DMS 273 (cell line): ENCODE measurements around the gene OSCP1.

Experiments used
- DNase-seq: peaks from one replicate; lab custom pipeline; 2025; ENCODE audit not compliant: unreplicated experiment; lab: John Stamatoyannopoulos, UW

The OSCP1 gene

DNA sequence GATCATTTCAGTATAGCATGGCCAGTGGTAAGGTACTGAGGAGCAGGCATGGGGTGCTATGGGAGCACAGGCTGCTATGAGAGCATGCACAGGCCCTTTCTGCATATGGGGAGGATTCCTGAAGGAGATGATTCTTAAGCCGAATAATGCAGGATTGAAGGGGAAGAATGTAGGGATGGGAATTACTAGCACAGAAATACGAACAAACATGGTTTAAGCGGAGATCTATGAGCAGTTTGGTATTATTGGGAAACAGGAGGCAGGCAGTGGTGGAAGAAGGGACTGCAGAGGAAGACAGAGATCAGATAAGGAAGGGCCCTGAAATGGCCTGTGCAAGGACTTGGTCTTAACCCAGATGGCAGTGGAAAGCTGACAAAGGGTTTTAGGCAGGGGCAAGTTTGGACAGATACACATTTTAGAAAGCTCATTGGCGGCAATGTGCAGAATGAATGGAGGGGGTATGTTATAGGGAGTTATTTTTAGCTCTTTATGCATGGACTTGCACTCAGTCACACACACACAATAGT lies 1.7 kb downstream of the OSCP1 start:
- peak; percentile 93 for DNase-seq

DNA sequence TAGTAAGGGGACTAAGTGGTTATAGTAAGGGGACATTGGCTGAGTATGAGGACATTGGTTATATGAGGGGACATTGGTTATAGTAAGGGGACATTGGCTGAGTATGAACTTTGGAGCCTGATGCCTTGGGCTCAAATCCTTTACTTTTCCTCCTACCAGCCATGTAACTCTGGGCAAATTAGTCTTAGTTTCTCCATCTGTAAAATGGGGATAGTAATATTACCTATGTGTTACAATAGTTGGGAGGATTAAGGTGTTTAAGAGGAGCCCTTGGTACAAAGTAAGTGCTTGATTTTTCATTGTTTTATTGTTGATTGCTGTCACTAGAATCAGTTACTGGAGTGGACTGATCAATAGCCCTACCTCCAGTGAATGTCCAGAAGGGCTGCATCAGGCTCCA lies 2.8 kb downstream of the OSCP1 start:
- DNase-seq: no peak

DNA sequence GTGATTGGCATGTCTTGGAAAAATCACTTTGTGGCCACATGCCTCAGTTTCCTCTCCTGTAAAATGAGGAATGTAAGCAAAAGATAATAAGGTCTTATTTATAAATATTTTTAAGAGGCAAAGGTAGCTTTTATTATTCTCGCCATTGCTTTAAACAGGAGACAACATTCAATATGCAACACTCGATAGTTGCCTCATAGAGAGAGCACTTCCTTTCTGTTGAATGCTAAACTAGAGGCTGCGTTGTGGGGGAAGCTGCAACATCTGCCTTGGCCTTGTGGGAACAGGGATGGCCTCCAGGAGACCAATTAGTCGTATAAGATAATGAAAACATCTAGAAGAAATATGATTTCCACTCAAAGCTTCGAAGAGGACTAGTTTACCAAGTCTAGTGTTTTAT lies 3.5 kb downstream of the OSCP1 start:
- DNase-seq: peak; percentile 21

DNA sequence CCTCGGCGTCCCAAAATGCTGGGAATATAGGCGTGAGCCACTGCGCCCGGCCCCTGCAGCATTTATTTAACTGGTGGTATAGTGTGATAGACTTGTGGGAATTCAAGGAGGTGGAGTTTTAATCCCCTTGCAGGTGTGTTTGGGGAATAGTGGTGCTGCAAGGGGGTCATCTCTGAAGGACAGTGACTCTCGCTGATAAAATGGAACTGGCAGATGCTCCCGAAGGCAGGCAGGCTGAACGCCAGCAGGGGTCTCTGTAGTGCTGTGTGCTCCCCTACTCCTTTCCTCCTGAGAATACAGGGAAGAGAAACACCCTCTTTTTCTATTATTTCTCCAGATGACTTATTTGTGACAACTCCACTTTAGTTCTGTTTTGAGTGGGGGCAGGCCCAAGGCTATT lies 4.0 kb downstream of the OSCP1 start:
- DNase-seq: peak; percentile 62

DNA sequence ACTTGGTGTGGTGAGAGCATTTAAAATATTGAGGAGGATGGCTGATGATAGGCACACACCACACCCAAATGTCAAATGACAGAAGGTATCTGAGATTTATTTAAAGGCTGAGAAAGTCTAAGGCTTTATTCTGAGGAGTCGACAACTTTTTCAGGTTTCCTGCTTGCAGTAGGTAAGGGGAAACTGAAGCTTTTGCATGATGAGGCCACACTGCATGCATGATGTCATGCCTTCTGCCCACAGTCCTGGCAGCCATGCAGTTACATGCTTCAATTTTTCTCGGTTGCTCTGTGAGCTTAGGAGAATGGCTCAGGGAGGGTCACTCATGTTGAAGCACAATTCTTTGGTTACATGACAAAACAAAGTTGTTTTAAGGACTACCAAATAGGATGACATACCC lies 7.0 kb downstream of the OSCP1 start:
- DNase-seq: no peak

DNA sequence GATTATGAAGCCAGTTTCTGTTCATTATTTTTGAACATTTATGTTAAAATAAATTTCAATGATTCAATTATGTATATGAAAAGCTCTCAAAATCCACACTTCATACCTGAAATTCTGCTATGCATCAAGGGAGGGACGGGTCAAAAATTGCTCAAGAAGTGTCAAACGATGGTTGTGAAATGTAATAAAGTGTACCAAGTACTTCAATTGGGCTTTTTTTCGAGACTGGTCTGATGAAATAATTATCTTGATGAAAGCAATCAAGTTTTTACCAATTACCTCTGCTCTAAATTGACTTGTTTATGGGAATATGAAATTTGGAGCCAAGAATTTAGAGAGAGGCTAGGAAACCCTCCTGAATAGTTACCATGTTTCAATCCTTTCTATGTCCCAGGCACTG lies 7.9 kb downstream of the OSCP1 start:
- no peak for DNase-seq

DNA sequence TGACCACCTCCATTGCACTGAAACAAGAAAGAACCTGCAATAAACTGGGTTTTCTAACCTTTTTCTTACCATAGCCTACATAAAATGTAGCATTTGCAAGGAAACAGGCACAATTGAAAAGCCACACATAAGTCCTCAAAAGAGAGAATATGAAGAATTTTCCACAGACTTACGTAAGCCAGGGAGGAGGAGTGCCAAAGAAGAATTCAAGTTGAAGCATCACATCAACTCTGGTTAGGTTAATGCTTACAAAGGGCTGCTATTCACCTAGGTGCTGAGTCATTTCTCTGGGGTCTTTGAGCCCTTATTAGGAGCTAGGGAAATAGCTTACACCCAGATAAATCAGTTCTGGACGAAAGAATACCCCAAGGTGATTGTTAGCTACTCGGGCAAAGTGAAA lies 9.6 kb downstream of the OSCP1 start:
- no peak for DNase-seq

DNA sequence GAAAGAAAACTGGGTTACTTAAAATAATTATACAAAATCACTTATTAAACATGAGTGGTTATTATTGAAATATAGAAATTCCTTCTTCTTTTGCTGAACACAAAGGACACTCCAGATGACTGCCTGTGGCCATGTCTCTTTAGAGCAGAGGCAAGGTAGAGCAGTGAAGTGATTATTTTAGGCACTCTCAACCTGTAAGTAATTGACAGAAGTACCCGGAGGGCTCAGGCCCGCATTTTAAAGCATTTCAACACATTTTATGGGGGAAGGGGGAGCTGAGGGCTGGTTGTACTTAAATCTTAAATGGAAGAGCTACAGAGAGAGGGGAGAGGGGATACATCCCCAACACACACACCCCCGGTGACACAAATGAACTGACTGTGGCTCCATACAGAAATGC lies 10.2 kb downstream of the OSCP1 start:
- DNase-seq: no peak

DNA sequence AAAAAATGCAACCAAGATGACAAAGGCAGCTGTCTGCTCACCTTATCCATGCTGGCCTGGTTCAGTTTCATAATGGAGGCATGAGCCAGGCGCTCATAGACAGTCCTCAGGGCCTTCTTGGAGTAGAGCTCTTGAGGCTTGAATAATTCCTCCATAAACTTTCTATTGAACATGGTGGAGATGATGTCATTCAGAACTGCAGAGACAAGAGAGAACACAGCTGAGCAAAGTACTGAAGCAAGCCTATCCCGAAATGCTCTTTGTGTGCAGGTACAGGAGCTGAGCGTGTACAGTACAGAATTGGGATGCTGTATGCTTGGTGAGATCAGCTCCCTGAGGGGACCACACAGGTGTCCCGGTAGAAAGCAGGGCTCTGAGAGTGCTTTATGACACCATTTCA lies 11.5 kb downstream of the OSCP1 start:
- no peak for DNase-seq

DNA sequence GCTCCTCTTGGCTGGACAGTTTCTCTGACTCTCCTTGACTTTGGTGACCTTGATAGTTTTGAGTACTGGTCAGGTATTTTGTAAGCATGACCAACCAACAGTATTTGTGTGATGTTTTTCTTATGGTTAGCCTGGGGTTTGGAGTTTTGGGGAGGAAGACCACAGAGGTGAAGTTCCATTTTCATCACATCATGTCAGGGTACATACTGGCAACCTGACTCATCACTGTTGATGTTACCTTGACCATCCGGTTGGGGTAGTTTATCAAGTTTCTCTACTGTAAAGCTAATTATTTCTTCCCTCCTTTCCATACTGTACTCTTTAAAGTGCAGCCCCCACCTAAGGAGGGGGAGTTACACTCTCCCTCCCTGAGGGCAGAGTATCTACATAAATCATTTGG lies 13.4 kb downstream of the OSCP1 start:
- no peak for DNase-seq

DNA sequence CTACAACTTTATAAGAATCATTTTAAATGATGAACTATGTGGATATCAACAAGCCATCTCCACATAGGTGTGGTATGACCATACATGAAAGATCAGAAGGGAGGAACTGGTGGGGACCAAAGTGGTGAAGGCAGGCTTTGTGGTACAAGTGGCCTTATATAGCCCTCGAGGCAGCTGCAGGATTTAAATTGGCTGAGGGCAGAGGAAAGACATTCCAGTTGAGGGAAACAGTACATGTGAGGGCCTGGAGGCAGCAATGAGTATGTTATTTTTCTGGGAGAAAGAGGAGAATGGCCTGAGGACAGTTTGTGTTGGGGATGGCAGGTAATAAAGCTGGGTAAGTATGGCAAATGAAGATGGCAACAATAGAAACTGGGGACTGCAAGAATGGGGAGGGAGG lies 17.1 kb downstream of the OSCP1 start:
- DNase-seq: no peak

DNA sequence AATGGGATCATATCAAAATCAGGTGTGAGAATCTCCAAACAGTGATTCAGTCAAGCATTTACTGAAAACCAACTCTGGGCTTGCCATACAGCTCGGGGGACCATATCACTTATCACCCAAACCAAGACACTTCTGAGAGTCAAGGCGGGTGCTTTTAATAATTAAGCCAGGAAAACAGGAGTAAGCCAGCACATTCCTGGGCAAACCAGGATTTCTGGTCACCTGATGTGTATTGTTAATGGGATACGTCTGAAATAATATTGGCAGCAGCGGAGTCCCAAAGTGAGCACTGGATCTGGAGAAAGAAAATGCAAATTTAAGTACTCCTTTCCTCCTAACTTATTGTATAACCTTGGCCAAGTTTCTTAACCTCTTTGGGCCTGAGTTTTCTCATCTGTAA lies 17.6 kb downstream of the OSCP1 start:
- DNase-seq: no peak

DNA sequence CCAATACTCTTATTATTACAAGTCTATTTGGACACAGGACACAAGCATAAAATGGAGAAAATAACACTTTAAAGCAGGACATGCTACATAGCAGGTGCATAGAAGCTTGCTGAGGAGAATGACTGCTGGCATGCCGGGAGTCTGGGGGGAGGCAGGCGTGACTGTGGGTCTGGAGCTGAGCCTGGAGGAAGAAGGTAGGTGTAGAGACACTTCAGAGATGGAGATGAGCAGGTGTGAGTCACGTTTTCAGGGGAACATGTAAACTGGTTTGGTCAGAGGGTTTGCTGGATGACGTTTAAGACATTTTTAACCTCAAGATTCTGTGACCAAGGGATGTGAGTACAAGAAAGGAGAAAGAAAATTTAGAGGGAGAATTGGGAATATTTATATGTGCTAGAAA lies 24.5 kb downstream of the OSCP1 start:
- no peak for DNase-seq

DNA sequence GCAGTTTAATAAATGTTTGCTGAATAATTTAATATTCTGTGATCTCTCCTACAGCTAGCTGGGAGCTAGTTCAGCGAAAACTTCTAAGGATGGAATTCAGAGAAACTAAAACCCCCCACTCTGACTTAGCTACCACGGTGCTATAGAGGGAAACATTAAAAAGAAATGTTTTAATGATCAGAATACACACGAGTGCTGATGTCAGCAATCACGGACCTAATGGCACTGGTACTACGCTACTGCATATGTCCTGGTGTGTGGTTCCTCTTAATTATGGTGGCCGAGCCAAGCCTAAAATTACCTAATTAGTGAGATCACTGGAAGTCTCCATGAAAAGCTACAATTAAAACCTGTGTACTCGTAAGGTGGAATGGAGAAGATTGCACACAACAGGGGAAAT lies 28.6 kb downstream of the OSCP1 start:
- DNase-seq: no peak

DNA sequence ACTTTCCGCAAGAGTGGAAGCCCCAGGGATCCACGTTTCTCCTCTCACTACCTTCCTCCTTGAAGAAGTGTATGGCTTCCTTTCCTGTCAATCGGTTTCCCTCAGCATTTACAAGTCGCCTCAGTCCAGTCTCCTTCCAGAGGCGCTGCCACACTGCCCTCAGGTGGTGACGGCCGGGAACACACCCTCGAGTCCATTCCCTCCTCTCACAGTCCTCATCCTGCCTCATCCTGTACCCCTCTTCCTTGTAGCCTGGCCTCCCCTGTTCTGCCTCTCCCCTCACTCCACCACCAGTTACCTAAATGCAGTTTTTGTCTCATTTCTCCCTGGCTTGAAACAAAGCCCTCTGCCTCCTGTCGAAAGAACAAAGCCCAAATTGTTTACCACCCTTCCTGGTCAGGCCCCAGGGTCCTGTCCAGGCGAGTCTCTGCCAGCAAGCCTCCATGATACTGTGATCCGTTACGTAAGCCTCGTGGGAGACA lies 29.4 kb downstream of the OSCP1 start:
- peak; percentile 91 for DNase-seq

DNA sequence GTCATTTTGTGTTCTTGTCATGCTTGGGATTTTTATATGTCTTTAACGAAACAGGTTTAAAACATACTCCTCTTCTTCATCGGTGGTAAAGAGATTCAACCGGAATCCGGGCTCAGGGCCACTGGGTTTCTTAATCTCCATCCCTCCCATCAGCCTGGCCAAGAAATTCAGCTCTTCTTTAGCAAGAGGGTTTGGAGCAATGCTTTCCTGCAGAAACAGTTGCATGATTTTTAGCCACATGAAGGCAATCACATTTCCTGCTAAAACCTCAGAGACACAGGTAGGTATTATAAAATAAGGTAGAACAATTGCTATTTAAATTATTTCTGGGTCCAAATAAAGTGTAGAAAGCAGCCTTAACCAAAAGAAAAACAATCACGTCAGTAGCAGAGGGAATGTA lies 29.8 kb downstream of the OSCP1 start:
- no peak for DNase-seq

DNA sequence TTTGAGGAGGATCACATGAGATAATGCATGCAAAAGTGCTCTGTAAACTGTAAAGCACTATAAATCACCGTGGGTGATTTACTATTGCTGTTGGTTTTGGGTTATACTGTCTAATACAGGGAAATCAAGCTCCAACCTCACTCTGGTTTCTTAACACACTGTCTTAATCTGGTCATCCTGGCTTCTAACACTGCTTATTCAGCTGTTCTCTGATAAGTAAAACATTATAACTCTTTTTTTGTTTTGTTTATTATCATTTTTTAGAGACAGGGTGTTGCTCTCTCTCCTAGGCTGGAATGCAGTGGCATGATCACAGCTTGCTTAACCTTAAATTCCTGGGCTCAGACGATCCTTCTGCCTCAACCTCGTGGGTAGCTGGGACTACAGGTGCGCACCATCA lies 30.7 kb downstream of the OSCP1 start:
- DNase-seq: no peak

DNA sequence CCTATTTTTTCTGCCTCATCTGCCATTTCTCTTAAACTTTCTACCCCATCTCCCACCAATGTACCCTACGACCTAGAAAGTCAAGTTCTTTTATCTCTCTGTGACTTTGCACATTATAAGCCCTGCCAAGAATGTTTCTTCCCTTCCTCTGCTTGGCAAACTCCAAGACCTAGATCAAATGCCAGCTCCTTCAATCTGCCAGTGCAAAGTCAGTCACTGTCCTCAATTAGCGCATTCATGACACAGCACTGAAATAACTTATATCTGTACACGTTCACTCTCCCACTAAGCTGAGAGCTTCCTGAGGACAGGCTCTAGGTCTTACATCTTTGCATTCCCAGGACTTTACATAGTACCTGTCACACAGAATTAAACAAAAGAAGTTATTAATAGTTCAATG lies 31.1 kb downstream of the OSCP1 start:
- DNase-seq: no peak

DNA sequence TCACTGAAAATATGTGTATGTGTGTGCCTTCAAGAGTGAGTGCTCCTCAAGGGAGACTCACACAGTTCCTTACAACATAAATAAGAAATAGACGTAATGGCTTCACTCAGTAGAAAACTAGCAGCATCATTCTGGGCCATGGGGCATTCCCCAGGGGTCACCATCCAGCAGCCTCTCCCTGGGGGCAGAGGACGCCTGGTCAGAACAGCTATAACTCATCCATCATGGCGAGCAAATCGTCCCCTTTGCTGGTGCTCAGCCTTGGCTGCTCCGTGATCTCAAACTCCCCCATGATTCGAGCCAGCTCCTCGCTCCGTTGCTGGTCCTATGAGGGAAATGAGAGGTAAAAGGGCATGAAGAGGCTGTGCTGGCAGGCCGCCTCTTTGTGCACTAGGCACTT lies 32.3 kb downstream of the OSCP1 start:
- DNase-seq: no peak

DNA sequence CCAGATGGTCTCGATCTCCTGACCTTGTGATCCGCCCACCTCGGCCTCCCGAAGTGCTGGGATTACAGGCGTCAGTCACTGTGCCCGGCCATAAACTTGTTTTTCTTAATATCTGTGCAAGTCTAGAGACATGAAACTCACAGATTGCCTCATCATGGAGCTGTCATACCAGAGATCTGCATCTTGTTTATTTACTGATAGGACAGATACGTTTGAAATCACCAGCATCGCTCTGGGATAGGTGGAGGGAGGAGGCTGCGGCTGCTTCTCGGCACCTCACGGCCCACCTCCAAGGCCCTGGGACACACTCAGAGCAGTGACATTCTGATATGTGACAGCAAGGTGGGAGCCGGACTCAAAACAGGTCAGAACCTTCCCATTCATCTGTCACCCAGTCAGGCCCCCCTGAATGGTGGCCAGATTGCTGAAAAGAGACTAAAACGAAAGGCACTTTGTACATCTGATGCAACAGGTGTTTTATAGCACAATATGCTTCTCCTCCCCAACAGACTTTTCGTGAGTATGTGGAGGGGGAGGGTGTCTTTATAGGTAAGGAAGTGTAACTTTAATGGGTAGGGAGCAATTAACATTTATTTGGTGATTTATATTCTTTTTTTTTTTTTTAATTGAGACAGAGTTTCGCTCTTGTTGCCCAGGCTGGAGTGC lies 34.5 kb downstream of the OSCP1 start:
- DNase-seq: no peak

DNA sequence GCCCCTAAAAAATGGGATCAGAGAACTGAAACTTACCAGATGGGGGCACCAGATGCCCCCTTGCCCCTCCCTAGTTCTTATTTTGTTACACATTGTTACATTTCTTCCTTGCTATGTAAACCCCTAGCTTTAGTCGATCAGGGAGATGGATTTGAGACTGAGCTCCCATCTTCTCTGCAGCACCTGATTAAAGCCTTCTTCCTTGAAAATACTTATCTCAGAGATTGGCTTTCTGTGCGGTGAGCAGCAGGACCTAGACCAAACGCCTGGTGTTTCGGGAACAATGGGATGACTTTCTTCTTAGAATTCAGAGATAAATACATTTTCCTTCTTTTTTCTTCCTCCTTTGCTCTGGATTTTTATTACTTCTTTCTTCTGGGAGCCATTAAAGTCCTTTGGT lies 35.9 kb downstream of the OSCP1 start:
- no peak for DNase-seq

DNA sequence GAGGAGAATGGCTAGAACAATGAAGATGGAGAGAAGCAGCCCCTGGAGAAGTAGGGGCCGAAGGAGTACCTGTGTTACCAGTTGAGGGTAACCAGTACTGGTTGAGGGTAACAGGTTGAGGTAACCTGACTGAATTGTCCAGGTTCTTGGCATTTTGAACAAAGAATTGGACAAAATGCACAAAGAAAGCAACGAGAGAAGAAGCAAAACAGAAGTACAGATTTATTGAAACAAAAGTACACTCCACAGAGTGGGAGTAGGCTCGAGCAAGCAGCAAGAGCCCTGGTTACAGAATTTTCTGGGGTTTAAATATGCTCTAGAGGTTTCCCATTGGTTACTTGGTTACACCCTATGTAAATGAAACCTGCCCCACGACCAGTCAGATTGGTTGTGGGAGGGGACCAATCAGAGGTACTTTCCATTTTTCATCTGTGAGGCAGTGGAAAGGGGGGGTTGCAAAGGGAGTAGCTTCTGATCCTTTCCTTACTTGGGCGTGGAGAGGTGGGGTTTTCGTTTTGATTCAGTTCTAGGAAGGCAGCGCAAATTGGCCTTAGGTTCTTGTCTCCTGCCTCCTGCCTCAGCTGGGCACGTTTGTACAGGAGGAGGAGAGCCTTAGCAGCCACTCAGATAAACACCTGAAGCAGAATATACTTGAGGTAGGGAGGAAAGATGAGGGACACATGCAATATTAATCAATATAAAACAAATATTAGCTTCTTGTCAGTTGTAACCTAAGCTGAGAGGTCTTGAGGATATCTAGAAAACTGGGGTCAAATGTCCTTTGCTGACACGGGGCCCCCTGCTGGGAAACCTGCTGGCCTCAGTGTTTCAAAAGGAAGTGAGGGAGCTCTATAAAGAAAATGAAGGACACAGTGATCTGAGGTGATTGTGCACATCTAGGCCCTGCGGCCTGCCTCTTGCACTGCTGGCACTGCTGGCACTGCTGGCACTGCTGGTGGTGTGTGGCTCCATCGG lies 38.3 kb downstream of the OSCP1 start:
- peak; percentile 71 for DNase-seq
